NCI-H128 (cell line): ENCODE data around the gene TMEM190.
"Not testable (repeated sequence)": the region's sequence is repeated elsewhere in the genome, so short reads cannot be mapped to it uniquely, and the experiment has no call there.

ENCODE experiments used
- DNase-seq: peaks from one replicate; lab custom pipeline; 2025; ENCODE audit not compliant: unreplicated experiment; lab: John Stamatoyannopoulos, UW

The TMEM190 gene

DNA sequence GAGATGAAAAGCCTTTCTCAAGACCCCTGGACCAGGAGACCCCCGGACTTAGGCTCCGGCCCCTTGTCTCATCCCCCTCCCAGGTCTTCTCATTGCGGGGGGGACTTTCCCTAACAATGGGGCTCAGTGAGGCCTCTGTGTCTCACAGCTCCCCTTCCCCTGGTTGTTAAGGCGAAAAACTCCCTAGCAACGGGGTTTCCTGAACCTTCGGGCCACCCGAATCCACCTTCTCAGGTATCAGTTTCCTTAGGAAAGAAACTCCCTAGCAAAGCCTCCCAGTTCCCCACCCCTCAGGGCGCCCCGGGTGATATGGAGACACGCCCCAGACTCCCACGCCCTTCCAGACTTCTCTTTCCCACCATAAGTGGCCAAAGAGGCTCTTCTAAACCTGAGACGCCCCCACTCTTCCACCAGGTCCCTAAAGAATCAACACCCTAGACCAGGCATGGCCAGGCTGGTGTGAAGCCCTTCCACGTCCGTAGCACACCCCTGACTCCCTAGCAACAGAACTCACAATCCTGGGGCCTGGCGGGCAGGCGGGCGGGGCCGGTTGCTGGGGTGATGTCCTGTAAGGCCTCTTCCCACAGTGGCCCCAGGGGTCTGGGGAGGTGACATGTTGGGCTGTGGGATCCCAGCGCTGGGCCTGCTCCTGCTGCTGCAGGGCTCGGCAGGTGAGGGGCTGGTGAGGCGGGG, at the start of gene TMEM190:
Gene TMEM190 (plus strand): TSS at position 586 of the 693 bp plus-strand sequence. CDS start 28 bp downstream, at position 614.
- DNase-seq, result no peak

DNA sequence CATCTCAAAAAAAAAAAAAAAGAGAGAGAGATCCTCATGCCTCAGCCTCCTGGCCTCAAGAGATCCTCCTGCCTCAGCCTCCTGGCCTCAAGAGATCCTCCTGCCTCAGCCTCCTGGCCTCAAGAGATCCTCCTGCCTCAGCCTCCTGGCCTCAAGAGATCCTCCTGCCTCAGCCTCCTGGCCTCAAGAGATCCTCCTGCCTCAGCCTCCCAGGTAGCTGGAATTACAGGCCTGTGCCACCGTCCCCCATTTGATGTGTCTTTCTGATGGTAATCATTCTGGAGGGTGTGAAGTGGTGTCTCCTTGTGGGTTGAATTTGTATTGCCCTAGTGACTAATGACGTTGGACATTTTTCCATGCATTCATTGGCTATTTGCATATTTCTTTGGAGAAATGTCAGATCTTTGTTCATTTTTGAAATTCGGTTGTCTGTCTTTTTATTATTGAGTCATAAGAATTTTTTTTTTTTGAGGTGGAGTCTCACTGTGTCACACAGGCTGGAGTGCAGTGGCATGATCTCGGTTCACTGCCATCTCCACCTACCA, 47.8 kb upstream of the TMEM190 start:
- DNase-seq, result not testable (repeated sequence)

- DNase-seq, result not testable (repeated sequence)
Measured at GRCh38 chr19:55329791-55330190, 46.8 kb upstream of the TMEM190 start.

GRCh38 chr19:55333870-55334269, 42.8 kb upstream of the TMEM190 start:
- no peak for DNase-seq

DNA sequence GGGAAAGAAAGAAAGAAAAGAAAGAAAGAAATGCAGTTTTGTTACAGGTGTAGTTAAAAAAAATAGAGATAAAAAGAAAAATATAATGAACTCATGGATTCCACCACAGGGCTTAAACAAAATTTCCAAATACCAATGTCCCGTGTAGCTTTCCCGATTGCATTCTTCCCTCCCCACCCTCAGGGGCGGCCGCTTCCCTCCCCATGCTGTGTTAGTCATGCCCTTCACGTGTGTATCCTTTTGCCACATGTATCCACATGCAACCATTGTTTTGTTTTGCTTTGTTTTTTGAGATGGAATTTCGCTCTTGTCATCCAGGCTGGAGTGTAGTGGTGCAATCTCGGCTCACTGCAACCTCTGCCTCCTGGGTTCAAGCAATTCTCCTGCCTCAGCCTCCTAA, 40.5 kb upstream of the TMEM190 start:
- DNase-seq, result no peak

DNA sequence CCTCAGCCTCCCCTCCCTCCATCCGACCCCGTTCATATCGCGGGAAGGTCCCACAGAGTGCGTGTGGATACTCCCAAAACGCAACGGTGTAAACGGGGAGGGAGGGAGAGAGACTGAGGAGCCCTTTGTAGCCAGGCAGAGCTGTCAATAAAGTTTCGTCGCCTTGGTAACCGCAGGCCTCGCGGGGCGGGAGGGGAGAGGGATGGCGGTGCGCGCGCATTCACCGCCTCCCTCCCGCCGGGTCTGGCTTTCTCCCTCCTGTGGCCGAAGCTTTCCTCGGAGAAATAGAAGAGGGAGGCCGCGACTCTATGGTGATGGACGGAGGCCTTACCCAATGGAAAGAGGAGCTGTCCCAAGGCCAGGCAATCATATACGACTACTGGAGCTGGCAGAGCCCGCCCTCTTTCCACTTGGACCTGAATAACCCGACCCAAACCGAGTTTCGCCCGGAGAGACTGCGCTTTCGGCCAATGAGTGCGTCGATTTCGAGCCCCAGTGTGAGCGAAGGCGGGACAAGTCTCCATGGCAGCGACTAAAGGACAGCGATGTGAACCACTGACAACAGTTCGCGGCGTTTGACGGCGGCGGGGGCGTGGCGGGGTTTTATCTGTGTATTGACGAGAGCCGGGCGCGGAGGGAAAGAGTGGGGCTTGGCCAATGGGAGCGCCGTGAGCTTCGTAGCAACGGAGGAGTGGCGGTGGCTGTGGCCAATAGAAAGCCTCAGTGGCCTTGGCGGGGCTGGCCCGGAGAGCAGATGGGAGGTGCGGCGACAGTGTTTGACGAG, 37.3 kb upstream of the TMEM190 start, which contains the start of gene KMT5C:
Gene KMT5C (plus strand): TSS at position 772 of the 784 bp plus-strand sequence. CDS start 2,061 bp downstream, outside the sequence.
- peak; percentile 100 for DNase-seq

GRCh38 chr19:55339889-55340783, 36.5 kb upstream of the TMEM190 start:
- no peak for DNase-seq

- DNase-seq, result no peak
Measured at GRCh38 chr19:55340784-55341147, 35.9 kb upstream of the TMEM190 start.

- DNase-seq, result peak; percentile 62
Measured at GRCh38 chr19:55341171-55341588, 35.4 kb upstream of the TMEM190 start.

GRCh38 chr19:55341595-55342531, 34.8 kb upstream of the TMEM190 start:
- DNase-seq, result no peak

DNA sequence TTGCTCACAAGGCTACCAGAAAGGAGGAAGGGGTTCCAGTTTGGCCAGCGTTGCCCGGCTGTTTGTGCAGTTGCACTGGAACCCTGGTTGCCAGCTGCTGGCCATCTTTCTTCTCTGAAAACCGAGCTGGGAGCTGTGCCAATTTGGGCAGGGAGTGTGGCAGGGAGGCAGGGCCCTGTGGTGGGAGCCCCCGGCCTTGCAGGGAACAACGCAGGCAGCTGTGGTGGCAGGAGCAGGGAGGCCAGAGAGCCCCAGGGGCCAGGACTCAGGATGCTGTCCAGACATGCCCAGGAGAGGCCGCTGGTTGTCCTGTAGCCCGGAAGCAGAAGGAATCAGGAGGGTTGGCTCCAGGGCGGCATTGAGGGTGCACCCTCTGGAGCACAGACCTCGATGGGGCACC, 32.2 kb upstream of the TMEM190 start:
- DNase-seq, result no peak

- DNase-seq, result no peak
Measured at GRCh38 chr19:55345101-55345817, 31.4 kb upstream of the TMEM190 start.

- no peak for DNase-seq
Measured at GRCh38 chr19:55345818-55346724, 30.6 kb upstream of the TMEM190 start.

GRCh38 chr19:55346725-55347441, 29.7 kb upstream of the TMEM190 start:
- DNase-seq, result no peak

DNA sequence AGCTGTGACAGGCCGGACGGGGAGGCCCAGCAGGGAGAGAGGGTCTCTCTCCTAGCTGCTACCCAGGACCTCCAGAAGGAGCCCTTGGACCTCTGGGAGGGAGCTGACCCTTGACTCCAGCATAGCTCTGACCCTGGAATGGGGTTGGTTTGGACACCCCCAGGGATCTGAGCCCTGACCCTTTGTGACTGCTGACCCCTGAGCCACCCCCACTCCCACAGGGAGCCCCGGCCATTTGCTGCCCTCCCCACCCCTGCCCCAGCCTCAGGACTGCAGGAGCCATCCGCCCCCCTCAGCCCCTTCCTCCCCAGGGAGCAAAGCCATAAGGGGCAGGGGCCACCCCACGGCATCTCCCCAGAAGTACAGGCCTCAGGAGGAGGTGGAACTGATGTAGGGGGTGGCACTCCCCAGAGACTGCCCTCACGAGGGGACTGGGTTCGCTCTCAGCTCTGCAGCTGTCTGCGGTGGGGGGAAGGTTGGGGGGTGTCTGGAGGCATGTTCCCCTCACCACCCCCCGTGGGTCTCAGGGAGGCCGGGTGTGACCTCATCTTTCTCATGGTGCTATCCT, 29.1 kb upstream of the TMEM190 start:
- no peak for DNase-seq

DNA sequence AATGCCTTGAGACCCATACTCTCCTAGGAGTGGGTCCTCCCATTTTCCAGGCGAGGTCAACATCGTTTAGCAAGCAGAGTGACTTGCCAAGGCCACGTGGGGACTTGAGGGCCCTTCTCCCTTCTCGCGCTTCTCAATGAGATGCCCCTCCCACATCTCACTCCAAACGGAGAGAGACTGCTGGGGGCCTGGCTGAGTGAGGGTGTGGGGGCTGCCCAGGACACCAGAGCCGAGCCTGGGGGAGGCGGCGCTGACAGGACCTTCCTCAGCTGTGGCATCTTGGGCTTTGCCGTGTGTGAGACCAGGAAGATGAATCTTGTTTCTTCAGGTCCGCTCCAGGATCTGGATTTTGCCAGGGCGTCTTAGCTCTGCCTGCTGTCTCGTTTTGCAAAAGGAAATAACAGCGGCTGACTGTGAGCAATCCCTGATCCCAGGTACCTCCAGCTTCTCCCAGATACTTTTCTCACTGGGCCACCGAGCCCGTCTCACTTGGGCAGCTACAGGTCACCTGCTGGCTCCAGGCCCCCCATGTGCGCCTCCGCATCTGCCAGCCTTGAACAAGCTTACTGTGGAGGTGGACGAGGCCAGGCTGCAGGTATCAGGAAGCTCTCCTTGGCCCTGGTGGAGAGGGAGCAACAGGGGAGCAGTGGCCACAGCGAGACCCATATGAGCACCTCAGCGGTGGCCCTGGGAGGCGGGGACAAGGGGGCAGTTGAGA, 28.1 kb upstream of the TMEM190 start:
- no peak for DNase-seq
